ENCODE data around the gene CORO2B.

The CORO2B gene

GRCh38 chr15:68697711-68698690, 119.2 kb downstream of the CORO2B start:
- DNase-seq (ENCODE audit: low spot score): no peak

GRCh38 chr15:68698708-68699107, 119.9 kb downstream of the CORO2B start:
- DNase-seq (ENCODE audit: low spot score): no peak

- DNase-seq (ENCODE audit: low spot score): no peak
These were observed 120.5 kb downstream of the CORO2B start for GRCh38 chr15:68699124-68699880.

- no peak for DNase-seq (ENCODE audit: low spot score)
These were observed 121.2 kb downstream of the CORO2B start for GRCh38 chr15:68699881-68700454.

- no peak for DNase-seq (ENCODE audit: low spot score)
These were observed 121.8 kb downstream of the CORO2B start for GRCh38 chr15:68700455-68701123.

GRCh38 chr15:68701886-68702285, 123.1 kb downstream of the CORO2B start:
- no peak for DNase-seq (ENCODE audit: low spot score)

GRCh38 chr15:68704496-68705021, 125.8 kb downstream of the CORO2B start:
- peak; percentile 54 for DNase-seq (ENCODE audit: low spot score)

GRCh38 chr15:68706256-68706655, 127.5 kb downstream of the CORO2B start:
- DNase-seq (ENCODE audit: low spot score): no peak

- no peak for DNase-seq (ENCODE audit: low spot score)
These were observed 128.1 kb downstream of the CORO2B start for GRCh38 chr15:68706931-68707330.

GRCh38 chr15:68707386-68707785, 128.6 kb downstream of the CORO2B start:
- DNase-seq (ENCODE audit: low spot score): no peak

- DNase-seq (ENCODE audit: low spot score): no peak
These were observed 131.1 kb downstream of the CORO2B start for GRCh38 chr15:68709876-68710275.

GRCh38 chr15:68710536-68710935, 131.7 kb downstream of the CORO2B start:
- DNase-seq (ENCODE audit: low spot score): no peak

- no peak for DNase-seq (ENCODE audit: low spot score)
These were observed 132.6 kb downstream of the CORO2B start for GRCh38 chr15:68711406-68711805.

GRCh38 chr15:68712886-68713285, 134.1 kb downstream of the CORO2B start:
- DNase-seq (ENCODE audit: low spot score): no peak

GRCh38 chr15:68713874-68714273, 135.1 kb downstream of the CORO2B start:
- DNase-seq (ENCODE audit: low spot score): no peak

GRCh38 chr15:68715111-68715510, 136.3 kb downstream of the CORO2B start:
- DNase-seq (ENCODE audit: low spot score): no peak

- no peak for DNase-seq (ENCODE audit: low spot score)
These were observed 139.2 kb downstream of the CORO2B start for GRCh38 chr15:68717951-68718350.

GRCh38 chr15:68718468-68718867, 139.7 kb downstream of the CORO2B start:
- DNase-seq (ENCODE audit: low spot score): no peak

GRCh38 chr15:68719051-68719450, 140.3 kb downstream of the CORO2B start:
- no peak for DNase-seq (ENCODE audit: low spot score)

- DNase-seq (ENCODE audit: low spot score): no peak
These were observed 140.9 kb downstream of the CORO2B start for GRCh38 chr15:68719672-68720071.

- DNase-seq (ENCODE audit: low spot score): no peak
These were observed 143.1 kb downstream of the CORO2B start for GRCh38 chr15:68721886-68722285.

- DNase-seq (ENCODE audit: low spot score): no peak
These were observed 146.9 kb downstream of the CORO2B start for GRCh38 chr15:68725736-68726135.
